HG02973 (cell line): ENCODE data around the gene MYOG.

Experiments used
- ATAC-seq: cut with Tn5 transposase; IDR thresholded peaks from one replicate; pipeline ENCODE4 v1.9.1; 2021; ENCODE audit warnings: moderate library complexity; ENCODE audit not compliant: unreplicated experiment

Gene MYOG

GRCh38 chr1:203090421-203091198, 4.8 kb upstream of the MYOG start:
- ATAC-seq, result no peak

GRCh38 chr1:203089651-203090045, 3.8 kb upstream of the MYOG start:
- ATAC-seq, result no peak

- no peak for ATAC-seq
Observed at GRCh38 chr1:203089001-203089650, 3.3 kb upstream of the MYOG start.

GRCh38 chr1:203088441-203088840, 2.6 kb upstream of the MYOG start:
- no peak for ATAC-seq

GRCh38 chr1:203086992-203087763, 1.4 kb upstream of the MYOG start:
- no peak for ATAC-seq

GRCh38 chr1:203084588-203085527, 954 bp downstream of the MYOG start:
- no peak for ATAC-seq

- ATAC-seq, result no peak
Observed at GRCh38 chr1:203083463-203083921, 2.3 kb downstream of the MYOG start.

GRCh38 chr1:203082571-203083462, 3.0 kb downstream of the MYOG start:
- no peak for ATAC-seq

- ATAC-seq, result no peak
Observed at GRCh38 chr1:203082231-203082505, 3.6 kb downstream of the MYOG start.

GRCh38 chr1:203081465-203082230, 4.2 kb downstream of the MYOG start:
- no peak for ATAC-seq

- no peak for ATAC-seq
Observed at GRCh38 chr1:203080456-203080855, 5.4 kb downstream of the MYOG start.

GRCh38 chr1:203078478-203078877, 7.3 kb downstream of the MYOG start:
- no peak for ATAC-seq

GRCh38 chr1:203077956-203078355, 7.9 kb downstream of the MYOG start:
- ATAC-seq, result no peak

GRCh38 chr1:203077367-203077766, 8.4 kb downstream of the MYOG start:
- ATAC-seq, result no peak

- no peak for ATAC-seq
Observed at GRCh38 chr1:203076031-203076511, 9.7 kb downstream of the MYOG start.

- ATAC-seq, result no peak
Observed at GRCh38 chr1:203075236-203076030, 10.4 kb downstream of the MYOG start.

GRCh38 chr1:203074610-203075009, 11.2 kb downstream of the MYOG start:
- ATAC-seq, result no peak

- ATAC-seq, result no peak
Observed at GRCh38 chr1:203073469-203073868, 12.3 kb downstream of the MYOG start.
